Kidney capillary endothelial cell (primary cell): Measurements from ENCODE around the gene AGAP3.
A peak's percentile ranks its signal among the peaks of the same experiment; 100 is the strongest.

Source experiments
- DNase-seq: peaks from one replicate; pipeline ENCODE4 v3.0.0-alpha.2; 2018; ENCODE audit warnings: low spot score

The AGAP3 gene

DNA sequence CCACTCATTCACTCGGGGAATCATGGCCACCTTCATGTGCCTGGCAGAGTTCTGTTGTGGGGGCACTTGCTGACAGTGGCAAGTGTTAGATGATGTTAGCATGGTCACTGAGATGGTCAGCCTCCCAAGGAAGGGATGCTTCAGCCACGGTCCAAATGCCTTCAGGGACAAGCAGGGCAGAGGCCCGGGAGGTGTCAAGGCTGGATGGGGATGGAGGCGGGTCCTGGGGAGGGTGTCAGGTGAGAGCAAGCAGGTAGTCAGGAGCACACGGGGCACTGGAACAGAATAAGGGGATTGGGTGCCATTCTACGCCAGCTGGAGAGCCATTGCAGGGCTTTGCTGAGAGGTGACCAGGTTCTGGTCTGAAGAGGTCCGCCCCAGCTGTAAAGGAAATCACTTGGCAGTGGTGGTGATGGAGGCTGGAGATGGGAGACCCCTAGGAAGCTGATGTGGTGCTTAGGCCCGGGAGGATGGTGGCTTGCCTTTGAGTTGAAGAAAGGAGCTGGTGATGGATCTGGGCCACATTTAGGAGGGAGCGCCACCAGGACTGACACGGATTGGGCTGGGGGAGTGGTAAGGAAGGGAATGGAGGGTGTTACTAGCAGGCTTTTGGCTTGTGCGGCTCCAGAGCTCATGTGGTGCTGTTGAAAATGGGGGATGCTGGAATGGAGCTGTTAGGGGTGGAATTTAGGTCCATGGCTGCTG, 24.1 kb downstream of the AGAP3 start:
- no peak for DNase-seq

- DNase-seq: peak; percentile 78
Observed at GRCh38 chr7:151110941-151111645, 24.8 kb downstream of the AGAP3 start.

DNA sequence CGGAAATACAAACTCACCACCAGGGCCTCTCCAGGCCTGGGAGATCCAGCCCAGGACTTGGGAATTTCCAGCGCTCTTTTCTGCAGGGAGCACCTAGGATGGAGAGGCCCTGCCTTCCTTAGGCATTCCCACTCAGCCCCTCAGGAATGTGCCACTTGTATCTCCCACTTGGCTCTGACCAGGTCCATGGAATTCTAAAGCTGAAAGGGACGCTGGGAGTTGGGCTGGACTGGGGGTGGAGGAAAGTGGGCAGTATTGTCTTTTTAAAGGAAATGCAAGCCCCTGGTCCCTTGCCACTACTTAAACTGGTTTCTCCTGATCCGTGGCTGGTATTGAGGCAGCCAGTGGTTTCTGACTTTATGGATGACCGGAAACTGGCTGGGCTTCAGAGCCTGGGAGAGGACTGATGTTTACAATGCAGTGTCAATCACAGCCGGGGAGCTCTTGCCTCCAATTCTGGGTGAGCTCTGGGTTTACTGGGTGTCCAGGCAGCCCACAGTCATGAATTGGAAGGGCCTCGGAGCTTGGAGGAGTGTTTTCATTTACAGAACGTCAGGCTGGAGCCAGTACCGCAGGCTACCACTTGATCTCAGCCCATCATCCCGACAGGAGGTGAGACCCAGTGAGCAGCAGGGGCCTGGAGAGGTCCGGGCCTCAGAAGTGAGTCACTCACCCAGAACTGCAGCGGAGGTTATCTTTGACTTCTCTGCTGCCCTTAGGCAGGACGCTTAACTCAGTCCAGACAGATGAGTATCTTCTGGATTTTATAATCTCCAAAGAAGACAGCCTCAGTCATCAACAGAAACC, 27.3 kb downstream of the AGAP3 start:
- DNase-seq: peak; percentile 40

DNA sequence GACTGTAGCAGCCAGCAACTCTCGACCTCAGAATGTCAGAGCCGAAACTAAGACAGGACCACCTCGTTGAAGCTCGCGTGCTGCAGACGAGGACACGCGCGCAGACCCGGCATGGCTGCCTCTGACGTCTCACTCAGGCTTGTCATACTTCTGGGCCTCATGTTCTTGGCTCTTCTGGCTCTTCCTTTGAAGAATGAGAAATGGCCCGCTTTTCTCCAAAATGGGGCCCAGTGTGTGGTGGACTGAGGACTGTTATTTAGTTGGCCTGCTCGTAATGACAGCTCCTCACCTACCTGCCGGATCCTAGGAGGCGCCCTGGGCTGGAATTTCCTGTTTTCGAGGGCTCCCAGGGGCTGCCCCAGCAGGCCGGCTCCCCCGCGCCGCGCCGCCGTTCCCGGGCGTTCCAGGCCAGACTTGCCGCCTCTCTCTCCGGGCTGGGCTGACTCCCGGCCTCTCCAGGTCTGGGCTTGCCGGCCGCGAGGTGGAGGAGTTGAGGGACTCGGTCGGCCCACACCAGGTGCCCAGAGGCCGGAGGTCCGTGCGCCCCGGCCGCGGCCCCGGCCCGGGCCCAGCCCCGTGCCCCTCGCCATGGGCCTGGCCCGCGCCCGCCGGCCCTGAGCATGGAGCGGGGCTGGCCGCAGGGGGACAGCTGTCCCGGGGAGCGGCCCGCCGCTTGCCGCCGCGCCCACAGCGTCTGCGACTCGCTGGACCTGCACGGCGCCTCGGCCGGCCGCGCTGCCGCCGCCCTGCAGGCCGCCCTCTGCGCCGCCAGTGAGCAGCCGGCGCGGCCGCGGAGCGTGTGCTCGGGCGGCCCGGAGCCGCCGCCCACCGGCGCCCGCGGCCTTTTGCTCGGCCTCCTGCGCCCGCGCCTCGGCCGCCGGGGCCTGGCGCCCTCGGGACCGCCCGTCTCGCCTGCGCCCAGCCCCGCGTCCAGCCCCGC, 28.1 kb downstream of the AGAP3 start:
- no peak for DNase-seq

- DNase-seq: peak; percentile 68
Observed at GRCh38 chr7:151115121-151115835, 29.0 kb downstream of the AGAP3 start.

DNA sequence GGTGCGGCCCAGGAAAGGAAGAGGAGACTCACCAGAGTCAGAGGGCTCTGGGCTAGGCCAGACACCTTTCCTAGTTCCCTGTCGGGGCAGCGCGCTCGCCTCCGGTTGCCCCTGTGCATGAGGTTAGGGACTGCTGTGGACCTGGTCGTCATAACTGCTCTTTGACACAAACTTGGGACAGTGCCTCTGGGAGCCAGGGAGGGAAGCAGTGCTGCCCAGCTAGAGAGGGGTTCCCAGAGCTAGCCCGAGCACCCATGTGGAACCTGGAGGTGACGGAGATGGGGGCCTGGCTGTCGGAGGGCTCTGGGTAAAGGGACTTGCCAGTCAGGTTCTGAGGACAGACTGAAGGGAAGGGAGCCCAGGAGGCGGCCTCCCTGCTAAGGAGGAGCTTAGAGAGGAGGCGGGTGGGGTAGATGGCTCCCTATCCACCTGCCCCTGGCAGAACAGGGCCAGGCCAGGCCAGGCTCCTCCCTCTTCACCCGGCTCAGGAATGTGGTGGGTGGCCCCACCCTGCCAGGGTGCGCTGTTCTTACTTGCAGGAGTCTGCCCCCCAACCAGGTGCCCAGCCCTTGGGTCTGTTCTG, 29.7 kb downstream of the AGAP3 start:
- no peak for DNase-seq

DNA sequence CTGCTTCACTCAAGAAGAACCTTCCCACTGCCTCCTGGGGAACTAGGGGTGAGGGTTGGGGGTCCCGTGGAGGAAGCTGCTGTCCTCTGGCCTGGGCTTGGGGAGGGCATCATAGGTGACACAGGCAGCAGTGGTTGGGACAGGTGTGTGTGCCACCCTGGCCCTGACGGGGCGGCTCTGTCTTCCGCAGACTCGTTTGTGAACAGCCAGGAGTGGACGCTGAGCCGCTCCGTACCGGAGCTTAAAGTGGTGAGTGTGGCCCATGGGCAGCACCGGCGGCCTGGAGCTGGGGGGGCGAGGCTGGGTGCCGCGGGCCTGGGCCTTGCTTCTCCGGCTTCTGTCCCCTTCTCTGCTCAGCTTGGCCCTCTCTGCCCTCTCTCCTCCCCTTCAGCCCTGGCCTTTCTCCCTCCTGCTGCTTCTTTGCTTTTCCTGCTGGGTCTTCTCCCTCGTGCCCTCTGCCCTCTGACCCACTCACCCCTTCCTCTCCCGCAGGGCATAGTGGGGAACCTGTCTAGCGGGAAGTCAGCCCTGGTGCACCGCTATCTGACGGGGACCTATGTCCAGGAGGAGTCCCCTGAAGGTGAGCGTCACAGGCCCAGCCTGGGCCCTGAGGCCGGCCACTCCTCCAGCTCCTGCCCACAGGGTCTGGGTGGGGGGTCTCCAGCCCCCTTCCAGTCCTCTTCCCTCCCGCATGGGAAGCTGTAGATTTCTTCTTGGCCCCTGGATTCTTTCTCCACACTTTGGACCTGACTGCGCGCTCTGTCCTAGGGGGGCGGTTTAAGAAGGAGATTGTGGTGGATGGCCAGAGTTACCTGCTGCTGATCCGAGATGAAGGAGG, 30.5 kb downstream of the AGAP3 start:
- no peak for DNase-seq

DNA sequence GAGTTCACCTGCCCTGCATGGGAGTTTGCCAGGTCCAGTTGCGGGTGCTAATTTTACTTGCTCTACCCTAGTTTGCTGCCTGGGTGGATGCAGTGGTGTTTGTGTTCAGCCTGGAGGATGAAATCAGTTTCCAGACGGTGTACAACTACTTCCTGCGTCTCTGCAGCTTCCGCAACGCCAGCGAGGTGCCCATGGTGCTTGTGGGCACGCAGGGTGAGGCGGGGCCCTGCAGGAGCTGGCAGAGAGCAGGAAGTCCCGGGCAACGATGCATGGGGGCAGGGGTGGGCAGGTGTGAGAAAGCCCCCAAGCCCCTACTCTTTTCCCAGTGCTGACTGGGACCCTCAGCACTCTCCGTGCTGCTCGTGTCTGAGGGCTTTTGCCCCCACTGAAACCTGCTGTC, 31.3 kb downstream of the AGAP3 start:
- no peak for DNase-seq

DNA sequence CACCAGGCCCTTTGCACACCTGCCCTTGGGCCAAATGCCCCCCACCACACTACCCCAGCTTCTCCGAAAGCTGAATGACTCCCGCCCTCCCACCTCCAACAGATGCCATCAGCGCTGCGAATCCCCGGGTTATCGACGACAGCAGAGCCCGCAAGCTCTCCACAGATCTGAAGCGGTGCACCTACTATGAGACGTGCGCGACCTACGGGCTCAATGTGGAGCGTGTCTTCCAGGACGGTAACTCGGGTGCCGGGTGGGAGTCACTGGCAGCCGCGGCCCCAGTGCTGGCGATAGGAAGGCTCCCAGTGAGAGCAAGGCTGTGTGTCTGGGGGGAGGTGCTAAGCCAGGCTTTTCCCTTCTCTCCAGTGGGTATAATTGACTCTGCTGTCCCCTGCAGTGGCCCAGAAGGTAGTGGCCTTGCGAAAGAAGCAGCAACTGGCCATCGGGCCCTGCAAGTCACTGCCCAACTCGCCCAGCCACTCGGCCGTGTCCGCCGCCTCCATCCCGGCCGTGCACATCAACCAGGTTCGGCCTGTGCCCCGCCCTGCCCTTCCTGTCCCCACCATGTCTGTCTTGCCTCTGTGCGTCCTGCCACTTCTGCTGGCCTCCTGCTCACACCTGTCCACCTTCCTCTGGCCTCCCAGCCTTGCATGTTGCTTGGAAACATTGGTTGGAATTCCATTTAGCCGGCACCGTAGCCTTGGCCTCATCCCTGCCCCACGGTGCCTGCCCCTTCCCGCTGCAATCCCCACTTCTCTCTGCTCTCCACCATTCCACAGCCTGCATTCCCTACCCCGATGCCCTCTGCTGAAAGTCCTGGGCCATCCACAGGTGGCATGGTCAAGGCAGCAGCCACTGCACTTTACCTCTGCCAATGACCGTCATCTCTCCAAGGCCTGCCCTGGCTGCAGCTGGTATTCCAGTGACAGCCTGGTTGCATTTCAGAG, 32.1 kb downstream of the AGAP3 start:
- no peak for DNase-seq

DNA sequence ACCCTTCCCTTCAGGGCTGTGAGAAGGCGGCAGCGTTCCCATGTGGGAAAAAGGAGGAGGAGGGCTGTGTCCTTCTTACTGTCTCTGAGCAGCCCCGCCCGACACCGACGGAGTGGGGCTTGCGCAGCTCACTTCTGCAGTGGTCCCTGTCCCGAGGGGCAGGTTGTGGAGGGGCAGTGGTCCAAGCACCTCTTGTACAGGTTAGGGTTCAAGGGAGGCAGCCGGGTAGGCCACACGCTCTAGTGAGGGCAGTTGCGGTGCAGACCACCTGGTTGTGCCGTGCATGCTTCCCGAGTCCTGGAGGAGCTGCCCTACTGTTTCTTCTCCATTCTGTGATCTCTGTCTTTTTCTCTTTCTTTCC, 32.8 kb downstream of the AGAP3 start:
- DNase-seq: no peak

GRCh38 chr7:151119902-151120301, 33.6 kb downstream of the AGAP3 start:
- no peak for DNase-seq

DNA sequence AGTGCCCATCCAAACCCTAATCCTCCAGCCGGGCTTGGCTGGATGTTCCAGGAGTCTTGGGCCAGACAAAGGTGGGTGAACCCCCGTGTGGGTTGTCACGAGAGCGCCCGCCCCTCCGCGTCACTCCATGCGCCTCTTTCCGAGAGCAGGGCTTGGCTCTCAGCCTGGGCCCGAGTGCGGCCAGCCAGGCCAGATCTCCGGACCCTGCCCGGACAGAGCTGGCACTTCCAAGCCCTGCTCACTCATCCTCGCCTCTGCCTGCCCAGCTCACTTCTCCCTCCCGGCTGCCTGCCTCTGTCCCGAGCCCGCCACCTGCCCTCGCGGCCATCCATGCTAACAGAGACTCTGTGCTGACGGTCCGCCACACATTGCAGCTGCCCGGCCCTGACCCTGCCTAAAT, 34.6 kb downstream of the AGAP3 start:
- no peak for DNase-seq

GRCh38 chr7:151121380-151122170, 35.3 kb downstream of the AGAP3 start:
- DNase-seq: no peak

DNA sequence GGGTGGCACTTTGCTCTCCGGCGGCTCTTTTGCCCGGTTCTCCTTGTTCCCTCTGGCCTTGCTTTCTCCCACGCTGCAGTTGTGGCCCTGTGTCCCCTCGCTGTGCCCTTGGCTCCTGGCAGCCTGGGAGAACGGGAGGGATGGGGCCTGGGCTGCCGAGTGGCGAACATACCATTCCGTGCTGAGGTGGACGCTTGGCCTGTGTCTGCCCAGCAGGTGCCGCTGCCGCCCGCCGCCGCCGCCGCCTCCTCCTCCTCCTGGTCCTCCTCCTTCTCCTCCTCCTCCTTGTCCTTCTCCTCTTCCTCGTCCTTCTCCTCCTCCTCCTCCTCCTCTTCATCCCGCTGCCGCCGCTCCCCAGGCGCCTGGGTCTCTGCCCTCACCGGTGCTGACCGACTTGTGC, 36.0 kb downstream of the AGAP3 start:
- DNase-seq: no peak

- no peak for DNase-seq
Observed at GRCh38 chr7:151122796-151123157, 36.5 kb downstream of the AGAP3 start.

GRCh38 chr7:151123158-151123821, 37.0 kb downstream of the AGAP3 start:
- no peak for DNase-seq

- DNase-seq: peak; percentile 75
Observed at GRCh38 chr7:151123822-151124464, 37.7 kb downstream of the AGAP3 start.
